Posterior cingulate gyrus (tissue), 11 donors: ENCODE results near the gene CDC14B.
A peak's percentile ranks its signal among the peaks of the same experiment; 100 is the strongest.

Source experiments
- DNase-seq, 10 donors: peaks; one replicate each; pipeline versions ENCODE4 v3.0.0 to v3.0.0-alpha.2; 2020 to 2021; ENCODE audit warnings: mixed read lengths in 3 of 10
- intact Hi-C: fragments of 100-400 bp; cut with DNase I; formaldehyde crosslinking; loops from one replicate; pipeline ENCODE4 v1.15.1; 2023

CDC14B gene

GRCh38 chr9:96492993-96493531 is 126.6 kb downstream of the CDC14B start:
- intact Hi-C loops: no loop called here
- DNase-seq: peak in 3 of 10 donors; percentile 52 to 90 (median 81)

- intact Hi-C loops: no loop called here
- DNase-seq: peak in 1 of 10 donors; percentile 70
Measured at GRCh38 chr9:96491880-96492525, 127.6 kb downstream of the CDC14B start.

- intact Hi-C loops: no loop called here
- no peak for DNase-seq
Measured at GRCh38 chr9:96491079-96491879, 128.4 kb downstream of the CDC14B start.

GRCh38 chr9:96490534-96491078 is 129.0 kb downstream of the CDC14B start:
- intact Hi-C loops: no loop called here
- DNase-seq: no peak

- intact Hi-C loops: no loop called here
- DNase-seq: no peak
Measured at GRCh38 chr9:96489482-96489979, 130.1 kb downstream of the CDC14B start.

GRCh38 chr9:96487949-96488348 is 131.7 kb downstream of the CDC14B start:
- intact Hi-C loops: no loop called here

GRCh38 chr9:96487029-96487396 is 132.6 kb downstream of the CDC14B start:
- no peak for DNase-seq
- intact Hi-C loops: no loop called here

More at GRCh38 chr9:96487949-96488348, 131.7 kb downstream of the CDC14B start:
- DNase-seq: peak in 1 of 10 donors; percentile 86

GRCh38 chr9:96486386-96487028 is 133.1 kb downstream of the CDC14B start:
- DNase-seq: peak in 2 of 10 donors; percentile 21 to 58
- intact Hi-C loops: no loop called here

- intact Hi-C loops: no loop called here
- DNase-seq: no peak
Measured at GRCh38 chr9:96485280-96485679, 134.4 kb downstream of the CDC14B start.

GRCh38 chr9:96484521-96484931 is 135.1 kb downstream of the CDC14B start:
- intact Hi-C loops: no loop called here
- DNase-seq: no peak

GRCh38 chr9:96483733-96484390 is 135.8 kb downstream of the CDC14B start:
- no peak for DNase-seq
- intact Hi-C loops: no loop called here

GRCh38 chr9:96483197-96483596 is 136.4 kb downstream of the CDC14B start:
- no peak for DNase-seq
- intact Hi-C loops: no loop called here

GRCh38 chr9:96482476-96482875 is 137.2 kb downstream of the CDC14B start:
- no peak for DNase-seq
- intact Hi-C loops: no loop called here

GRCh38 chr9:96480736-96481135 is 138.9 kb downstream of the CDC14B start:
- intact Hi-C loops: no loop called here
- DNase-seq: no peak

GRCh38 chr9:96478829-96479371 is 140.7 kb downstream of the CDC14B start:
- DNase-seq: no peak
- intact Hi-C loops: no loop called here

GRCh38 chr9:96476591-96476990 is 143.1 kb downstream of the CDC14B start:
- intact Hi-C loops: no loop called here
- DNase-seq: no peak

GRCh38 chr9:96476013-96476412 is 143.6 kb downstream of the CDC14B start:
- DNase-seq: no peak
- intact Hi-C loops: no loop called here

GRCh38 chr9:96467784-96468183 is 151.9 kb downstream of the CDC14B start:
- DNase-seq: no peak
- intact Hi-C loops: no loop called here

- no peak for DNase-seq
- intact Hi-C loops: no loop called here
Measured at GRCh38 chr9:96464426-96464825, 155.2 kb downstream of the CDC14B start.

GRCh38 chr9:96462541-96462940 is 157.1 kb downstream of the CDC14B start:
- DNase-seq: no peak
- intact Hi-C loops: no loop called here
